K562 (cell line): Measurements from ENCODE around the gene EDEM1. TPM values are rescaled to one million over a fixed set of nuclear protein-coding genes. Genes with fewer than 3 reads are reported as not detected.
A peak's percentile ranks its signal among the peaks of the same experiment; 100 is the strongest.

Experiments used
- ATAC-seq: fragments of 200-7000 bp; cut with Tn5 transposase; 3 replicates; pipeline ENCODE4 v1.9.1; 2020; ENCODE audit warnings: moderate library complexity
- BruUV-seq: library from RNA; stranded (reverse); fragments of 400-500 nt; replicated peaks from 2 replicates; lab custom pipeline; 2021; lab: Mats Ljungman, UMichigan
- CTCF ChIA-PET: fragments of 300-600 bp; formaldehyde crosslinking; extraction: SDS; loops from one replicate; lab custom pipeline; 2021; ENCODE audit warnings: low intra/inter-chr PET ratio; lab: Yijun Ruan, JAX
- POLR2A ChIA-PET: fragments of 300-600, 350-650 bp; sonication (Branson Sonifier 250); formaldehyde crosslinking; extraction: SDS; loops from one replicate; lab custom pipeline; 2021; ENCODE audit warnings: antibody characterized with exemption, inconsistent platforms; lab: Yijun Ruan, JAX
- DNase-seq, 4 experiments: peaks; one replicate each; pipeline versions ENCODE4 v3.0.0 to v3.0.0-alpha.2; 2011 to 2018; ENCODE audit warnings: low spot score in 3 of 4, mixed read lengths in 3 of 4; ENCODE audit errors: extremely low read depth in 1 of 4
- FAIRE-seq: peaks from 2 replicates; lab custom pipeline; 2011; peaks lifted over from hg19 to GRCh38; lab: Jason Lieb, UNC
- H2AFZ ChIP-seq: 2 replicates; pipeline ENCODE4 v1.6.0; 2011; ENCODE audit warnings: low read depth, low read length, control low read depth, inconsistent platforms
- H3K27ac ChIP-seq: fragments of 200-600 bp; 3 replicates; pipeline ENCODE4 v1.8.0; 2011; ENCODE audit warnings: low read depth, mild to moderate bottlenecking, control low read depth, inconsistent platforms, low read length, moderate library complexity, mixed read lengths; ENCODE audit errors: extremely low read depth
- H3K27me3 ChIP-seq, 2 experiments: fragments of 300-600 bp in 1 of 2; 2 replicates in 1 of 2; 3 replicates in 1 of 2; pipeline versions ENCODE4 v1.6.0 to v1.8.0; 2011; ENCODE audit warnings: inconsistent platforms in 2 of 2, low read length in 2 of 2, mild to moderate bottlenecking in 1 of 2, mixed read lengths in 1 of 2, moderate library complexity in 1 of 2; ENCODE audit not compliant: control insufficient read depth in 2 of 2, insufficient read depth in 2 of 2
- H3K36me3 ChIP-seq: fragments of 300-600 bp; 3 replicates; pipeline ENCODE4 v1.8.0; 2011; ENCODE audit warnings: mild to moderate bottlenecking, low read length, inconsistent platforms; ENCODE audit not compliant: control insufficient read depth, insufficient read depth
- H3K4me1 ChIP-seq, 2 experiments: fragments of 200-600 bp in 1 of 2; replicated peaks in 1 of 2; 2 replicates in 1 of 2; 3 replicates in 1 of 2; pipeline versions ENCODE4 v1.5.1 to v1.8.0; 2011; ENCODE audit warnings: inconsistent platforms in 2 of 2, low read length in 2 of 2, mild to moderate bottlenecking in 1 of 2, mixed read lengths in 1 of 2, moderate library complexity in 1 of 2; ENCODE audit not compliant: control insufficient read depth in 2 of 2, insufficient read depth in 2 of 2
- H3K4me2 ChIP-seq: 2 replicates; pipeline ENCODE4 v1.6.1; 2011; ENCODE audit warnings: low read length, control low read depth, inconsistent platforms, mixed read lengths; ENCODE audit not compliant: insufficient read depth
- H3K4me3 ChIP-seq: fragments of 200-600 bp; sonication (generic), shearing (Covaris generic); 2 replicates; pipeline ENCODE4 v1.5.1; 2016; ENCODE audit warnings: control low read depth, inconsistent platforms
- H3K79me2 ChIP-seq: fragments of 200-600 bp; 3 replicates; pipeline ENCODE4 v1.8.0; 2011; ENCODE audit warnings: low read length, inconsistent platforms; ENCODE audit not compliant: control insufficient read depth, insufficient read depth
- H3K9ac ChIP-seq, 2 experiments: 2 replicates each; pipeline versions ENCODE4 v1.6.0 to v1.6.1; 2011; ENCODE audit warnings: low read depth in 2 of 2, low read length in 2 of 2, control low read depth in 1 of 2, inconsistent platforms in 1 of 2, mild to moderate bottlenecking in 1 of 2, mixed read lengths in 1 of 2; ENCODE audit not compliant: insufficient read depth in 1 of 2
- H3K9me1 ChIP-seq: one replicate; pipeline ENCODE4 v1.6.0; 2011; ENCODE audit warnings: inconsistent platforms, mild to moderate bottlenecking, low read length, moderate library complexity; ENCODE audit not compliant: control insufficient read depth, insufficient read depth
- H3K9me3 ChIP-seq: replicated peaks from 2 replicates; pipeline ENCODE4 v1.5.1; 2011; ENCODE audit warnings: low read depth, low read length, inconsistent platforms; ENCODE audit not compliant: control insufficient read depth, insufficient read depth
- H4K20me1 ChIP-seq: replicated peaks from 2 replicates; pipeline ENCODE4 v1.6.1; 2011; ENCODE audit warnings: low read length, inconsistent platforms, mixed read lengths; ENCODE audit not compliant: control insufficient read depth, insufficient read depth
- CEBPG ChIP-seq, 3 experiments: fragments of 200-800 bp in 1 of 3; sonication (Bioruptor generic) in 1 of 3; sonication (generic) in 1 of 3; formaldehyde crosslinking in 1 of 3; IDR thresholded peaks in 2 of 3; conservative IDR thresholded peaks in 1 of 3; 2 replicates each; pipeline versions ENCODE4 v1.6.1 to v1.8.0; 2016 to 2022; ENCODE audit warnings: missing compliant biosample characterization in 2 of 3, missing genetic modification characterization in 2 of 3, mild to moderate bottlenecking in 1 of 3, missing genetic modification reagents in 1 of 3
- DDX20 ChIP-seq: fragments of 450-650 bp; IDR thresholded peaks from 2 replicates; pipeline ENCODE4 v1.6.1; 2016; ENCODE audit warnings: missing genetic modification characterization, low read depth, mild to moderate bottlenecking, missing compliant biosample characterization, moderate library complexity
- FIP1L1 ChIP-seq: fragments of 200-400 bp; formaldehyde crosslinking; IDR thresholded peaks from 2 replicates; pipeline ENCODE4 v1.6.1; 2018; ENCODE audit warnings: mild to moderate bottlenecking, low read depth, low read length; ENCODE audit not compliant: poor library complexity, severe bottlenecking
- HDGF ChIP-seq: fragments of 450-650 bp; IDR thresholded peaks from 2 replicates; pipeline ENCODE4 v1.6.1; 2016
- HES1 ChIP-seq: fragments of 450-650 bp; IDR thresholded peaks from 2 replicates; pipeline ENCODE4 v1.6.1; 2016; ENCODE audit warnings: low read depth, mild to moderate bottlenecking, moderate library complexity
- KLF13 ChIP-seq: fragments of 450-650 bp; IDR thresholded peaks from 2 replicates; pipeline ENCODE4 v1.6.1; 2016; ENCODE audit warnings: missing genetic modification characterization, low read depth, mild to moderate bottlenecking, missing compliant biosample characterization, moderate library complexity, borderline replicate concordance
- MEIS2 ChIP-seq: fragments of 450-650 bp; IDR thresholded peaks from 2 replicates; pipeline ENCODE4 v1.6.1; 2014; ENCODE audit warnings: mild to moderate bottlenecking; ENCODE audit not compliant: partially characterized antibody
- NFYB ChIP-seq: IDR thresholded peaks from 2 replicates; pipeline ENCODE4 v1.6.1; 2011; ENCODE audit warnings: mild to moderate bottlenecking, moderate library complexity; ENCODE audit not compliant: insufficient read length; ENCODE audit errors: extremely low read depth
- PKNOX1 ChIP-seq: fragments of 450-650 bp; IDR thresholded peaks from 2 replicates; pipeline ENCODE4 v1.6.1; 2016
- SIN3B ChIP-seq: fragments of 450-650 bp; IDR thresholded peaks from 2 replicates; pipeline ENCODE4 v1.6.1; 2017; ENCODE audit warnings: low read depth, mild to moderate bottlenecking, moderate library complexity
- SMARCC2 ChIP-seq: fragments of 450-650 bp; IDR thresholded peaks from 2 replicates; pipeline ENCODE4 v1.6.1; 2017; ENCODE audit warnings: antibody characterized with exemption, moderate library complexity, mild to moderate bottlenecking, low read depth
- ZC3H11A ChIP-seq: IDR thresholded peaks from 2 replicates; pipeline ENCODE4 v1.6.1; 2012; ENCODE audit warnings: low read depth, low read length, improper control_type of control experiment
- WGBS: fragments of 100-300 bp; shearing (Covaris generic); methylation state at CpG from one replicate; pipeline ENCODE4 v1.1.6; 2016; ENCODE audit warnings: low coverage, mixed read lengths; ENCODE audit not compliant: insufficient coverage; ENCODE audit errors: missing lambda C conversion rate; 5-methylcytosine and 5-hydroxymethylcytosine counted together
- in situ Hi-C: fragments of 300-500 bp; cut with MboI; formaldehyde crosslinking; loops from 4 replicates; pipeline ENCODE4 v1.15.0; 2018; ENCODE audit warnings: inconsistent platforms, mixed read lengths
- intact Hi-C: fragments of 100-400 bp; cut with micrococcal nuclease; formaldehyde crosslinking; loops from 2 replicates; pipeline ENCODE4 v1.14.2; 2022
- polyA plus RNA-seq, 8 experiments: library from polyadenylated mRNA; depleted of rRNA in 4 of 8; stranded (reverse) in 5 of 8; unstranded in 3 of 8; fragments of >200 nt; fragmentation: Nextera tagmentation in 2 of 8; fragmentation: Illumina TruSeq in 1 of 8; extraction: Ambion mirVana in 2 of 8; extraction: Trizol in 1 of 8; gene quantifications; 2 replicates each; pipeline versions ENCODE4 v1.2.1 to v1.2.3, GENCODE V29; 2011 to 2014; ENCODE audit warnings: inconsistent platforms in 1 of 8, missing spikeins in 1 of 8
- total RNA-seq, 7 experiments: library from RNA; depleted of rRNA in 6 of 7; stranded (reverse); fragments of >200 nt in 6 of 7; fragmentation: Illumina TruSeq in 2 of 7; extraction: Trizol in 2 of 7; gene quantifications; 2 replicates each; pipeline versions ENCODE4 v1.2.1 to v1.2.3, GENCODE V29; 2011 to 2021; ENCODE audit warnings: low replicate concordance in 1 of 7
- TF ChIP-seq, protein P1 (sequence below): IDR thresholded peaks from 3 replicates; pipeline ENCODE4 v1.6.1; 2011; ENCODE audit warnings: borderline replicate concordance, mild to moderate bottlenecking; ENCODE audit not compliant: insufficient read length, insufficient read depth

The EDEM1 gene
- total and polyA plus RNA-seq, 9 of the 15 experiments (the other 6 are each of a cell fraction or from before 2014, with no cell fraction given): 6.2 to 36.7 (median 14.3) TPM

DNA sequence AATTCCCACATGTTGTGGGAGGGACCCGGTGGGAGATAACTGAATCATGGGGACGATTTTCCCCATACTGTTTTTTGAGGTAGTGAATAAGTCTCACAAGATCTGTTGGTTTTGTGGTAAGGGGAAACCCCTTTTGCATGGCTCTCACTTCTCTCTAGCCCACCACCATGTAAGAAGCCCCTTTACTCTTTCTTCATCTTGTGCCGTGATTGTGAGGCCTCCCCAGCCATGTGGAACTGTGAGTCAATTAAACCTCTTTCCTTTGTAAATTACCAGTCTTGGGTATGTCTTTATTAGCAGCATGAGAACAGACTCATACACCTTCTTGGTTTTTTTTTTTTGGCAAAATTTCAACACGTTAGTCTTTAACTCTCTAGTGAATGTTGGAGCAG lies 47.3 kb upstream of the EDEM1 start (continued):
- TF ChIP-seq, protein P1, sequence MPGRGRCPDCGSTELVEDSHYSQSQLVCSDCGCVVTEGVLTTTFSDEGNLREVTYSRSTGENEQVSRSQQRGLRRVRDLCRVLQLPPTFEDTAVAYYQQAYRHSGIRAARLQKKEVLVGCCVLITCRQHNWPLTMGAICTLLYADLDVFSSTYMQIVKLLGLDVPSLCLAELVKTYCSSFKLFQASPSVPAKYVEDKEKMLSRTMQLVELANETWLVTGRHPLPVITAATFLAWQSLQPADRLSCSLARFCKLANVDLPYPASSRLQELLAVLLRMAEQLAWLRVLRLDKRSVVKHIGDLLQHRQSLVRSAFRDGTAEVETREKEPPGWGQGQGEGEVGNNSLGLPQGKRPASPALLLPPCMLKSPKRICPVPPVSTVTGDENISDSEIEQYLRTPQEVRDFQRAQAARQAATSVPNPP: no peak
- TF ChIP-seq KLF13 (tag) (no peak), HES1 (no peak), CEBPG (CRISPR knock-in tag; IDR thresholded peaks at IDR 0.05) (no peak), CEBPG (tag; conservative IDR thresholded peaks at IDR 0.05 in 1 of 2, IDR thresholded peaks at IDR 0.05 in 1 of 2) (no peak), DDX20 (tag) (no peak)

DNA sequence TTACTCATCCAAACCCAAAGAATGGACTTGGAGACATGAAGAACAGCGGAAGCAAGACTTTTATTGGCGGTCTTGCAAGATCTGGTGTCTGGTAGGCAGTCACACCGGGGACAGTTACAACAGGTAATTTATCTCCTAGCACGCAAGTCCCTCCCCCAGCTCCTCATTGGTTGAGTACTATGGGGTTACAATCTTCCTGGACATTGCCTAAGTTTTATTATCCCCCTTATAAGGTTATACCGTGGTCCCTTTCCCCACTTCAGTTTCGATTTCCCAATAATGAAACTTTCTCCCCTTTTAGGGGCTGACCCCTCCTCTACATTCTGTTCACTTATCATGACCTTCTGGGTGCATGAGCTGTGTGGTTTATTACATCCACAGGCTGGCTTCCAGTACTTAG lies 46.7 kb upstream of the EDEM1 start:
- no peak overlapping the region for H3K4me3 ChIP-seq
- no peak overlapping the region for H2AFZ ChIP-seq
- CTCF ChIA-PET: no interaction called here
- TF ChIP-seq HDGF (no peak), FIP1L1 (no peak), ZC3H11A (no peak), SMARCC2 (no peak), NFYB (peak; percentile 35), SIN3B (no peak), PKNOX1 (peak; percentile 12; the same call in 1 of the 2 replicates), MEIS2 (peak; percentile 15)
- TF ChIP-seq, all 486 proteins: peak for 3
- FAIRE-seq (no peak), DNase-seq (no peak), ATAC-seq (no peak)
- H4K20me1 ChIP-seq: peaks cover 20% of the 10 kb centered on the region
- no TSS peak for BruUV-seq
- H3K27me3 ChIP-seq: no peaks in the 10 kb centered on the region
- intact Hi-C loops: no loop called here
- peaks cover 7% of the 10 kb centered on the region; the same call in 2 of the 3 replicates for H3K36me3 ChIP-seq
- WGBS: 77% methylated on average over 6 of the region's 6 CpGs
- no peak overlapping the region for H3K27ac ChIP-seq
- peaks cover 98% of the 10 kb centered on the region for H3K79me2 ChIP-seq
- in situ Hi-C loops: no loop called here
- H3K9me3 ChIP-seq: no peaks in the 10 kb centered on the region
- H3K9ac ChIP-seq: no peak overlapping the region
- no peaks in the 10 kb centered on the region for H3K9me1 ChIP-seq
- POLR2A ChIA-PET: interaction anchor here (1.3 kb wide), 1 partner anchor 18 kb away, joined by 4 read pairs; no protein-coding TSS in a partner anchor
- no peak overlapping the region for H3K4me2 ChIP-seq
- peaks cover 0 to 20% of the 10 kb centered on the region in 2 experiments; a peak in 3 of 5 replicates for H3K4me1 ChIP-seq
